Calu3 (cell line): ENCODE results near the gene SLC4A9. TPM values are rescaled to one million over a fixed set of nuclear protein-coding genes. Genes with fewer than 3 reads are reported as not detected.

Experiments
- BruUV-seq: library from RNA; stranded (reverse); fragments of 400-500 nt; replicated peaks from 2 replicates; lab custom pipeline; 2021; lab: Mats Ljungman, UMichigan
- CTCF ChIA-PET: fragments of 300-600 bp; sonication (Branson Sonifier 250); formaldehyde crosslinking; loops from one replicate; lab custom pipeline; 2022; ENCODE audit warnings: antibody characterized with exemption; lab: Charles Lee
- DNase-seq: peaks from one replicate; pipeline ENCODE4 v3.0.0; 2022
- H3K27ac Mint-ChIP-seq: one replicate; pipeline ENCODE4 v1.8.0; 2022; ENCODE audit warnings: mixed read lengths; ENCODE audit not compliant: unreplicated experiment
- H3K27me3 Mint-ChIP-seq: one replicate; pipeline ENCODE4 v1.8.0; 2022; ENCODE audit warnings: mixed read lengths; ENCODE audit not compliant: unreplicated experiment
- H3K36me3 Mint-ChIP-seq: one replicate; pipeline ENCODE4 v1.8.0; 2022; ENCODE audit warnings: mild to moderate bottlenecking, moderate library complexity, mixed read lengths; ENCODE audit not compliant: insufficient read depth, unreplicated experiment
- H3K4me1 Mint-ChIP-seq: one replicate; pipeline ENCODE4 v1.8.0; 2022; ENCODE audit warnings: mild to moderate bottlenecking, low read depth, mixed read lengths; ENCODE audit not compliant: unreplicated experiment
- H3K4me3 Mint-ChIP-seq: one replicate; pipeline ENCODE4 v1.8.0; 2022; ENCODE audit warnings: mild to moderate bottlenecking, low read depth, moderate library complexity, mixed read lengths; ENCODE audit not compliant: unreplicated experiment
- H3K9me3 Mint-ChIP-seq: one replicate; pipeline ENCODE4 v1.8.0; 2022; ENCODE audit warnings: low read depth, mixed read lengths; ENCODE audit not compliant: unreplicated experiment
- intact Hi-C: fragments of 100-400 bp; cut with micrococcal nuclease; formaldehyde crosslinking; loops from one replicate; pipeline ENCODE4 v1.10.0; 2022; ENCODE audit not compliant: unreplicated experiment
- total RNA-seq: library from RNA; stranded (reverse); gene quantifications from 2 replicates; pipeline ENCODE4 v1.2.3, GENCODE V29; 2022
- TF ChIP-seq, protein P1 (sequence below): fragments of 200-600 bp; IDR thresholded peaks from one replicate; pipeline ENCODE4 v1.8.0; 2022; ENCODE audit warnings: antibody characterized with exemption; ENCODE audit not compliant: unreplicated experiment

SLC4A9 gene
- total RNA-seq, 1 experiment from 2014 or later = not detected

DNA sequence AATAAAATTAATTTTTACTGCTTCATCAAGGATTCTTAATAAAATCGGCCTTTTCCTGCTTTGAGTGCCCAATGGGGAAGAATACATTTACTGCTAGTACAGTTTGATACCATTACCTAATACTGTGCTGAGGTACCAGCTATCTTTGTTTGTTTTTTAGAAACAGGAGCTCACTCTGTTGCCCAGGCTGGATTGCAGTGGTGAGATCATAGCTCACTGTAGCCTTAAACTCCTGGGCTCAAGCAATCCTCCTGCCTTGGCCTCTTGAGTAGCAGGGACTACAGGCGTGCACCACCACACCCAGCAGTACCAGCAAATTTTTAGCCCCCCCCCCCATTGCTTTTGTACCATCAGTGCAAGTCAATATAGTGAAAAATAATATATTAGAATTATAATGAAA lies 28.1 kb downstream of the SLC4A9 start:
- no peaks in the 10 kb centered on the region for H3K27me3 Mint-ChIP-seq
- no TSS peak for BruUV-seq
- TF ChIP-seq, protein P1, sequence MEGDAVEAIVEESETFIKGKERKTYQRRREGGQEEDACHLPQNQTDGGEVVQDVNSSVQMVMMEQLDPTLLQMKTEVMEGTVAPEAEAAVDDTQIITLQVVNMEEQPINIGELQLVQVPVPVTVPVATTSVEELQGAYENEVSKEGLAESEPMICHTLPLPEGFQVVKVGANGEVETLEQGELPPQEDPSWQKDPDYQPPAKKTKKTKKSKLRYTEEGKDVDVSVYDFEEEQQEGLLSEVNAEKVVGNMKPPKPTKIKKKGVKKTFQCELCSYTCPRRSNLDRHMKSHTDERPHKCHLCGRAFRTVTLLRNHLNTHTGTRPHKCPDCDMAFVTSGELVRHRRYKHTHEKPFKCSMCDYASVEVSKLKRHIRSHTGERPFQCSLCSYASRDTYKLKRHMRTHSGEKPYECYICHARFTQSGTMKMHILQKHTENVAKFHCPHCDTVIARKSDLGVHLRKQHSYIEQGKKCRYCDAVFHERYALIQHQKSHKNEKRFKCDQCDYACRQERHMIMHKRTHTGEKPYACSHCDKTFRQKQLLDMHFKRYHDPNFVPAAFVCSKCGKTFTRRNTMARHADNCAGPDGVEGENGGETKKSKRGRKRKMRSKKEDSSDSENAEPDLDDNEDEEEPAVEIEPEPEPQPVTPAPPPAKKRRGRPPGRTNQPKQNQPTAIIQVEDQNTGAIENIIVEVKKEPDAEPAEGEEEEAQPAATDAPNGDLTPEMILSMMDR = no peak

DNA sequence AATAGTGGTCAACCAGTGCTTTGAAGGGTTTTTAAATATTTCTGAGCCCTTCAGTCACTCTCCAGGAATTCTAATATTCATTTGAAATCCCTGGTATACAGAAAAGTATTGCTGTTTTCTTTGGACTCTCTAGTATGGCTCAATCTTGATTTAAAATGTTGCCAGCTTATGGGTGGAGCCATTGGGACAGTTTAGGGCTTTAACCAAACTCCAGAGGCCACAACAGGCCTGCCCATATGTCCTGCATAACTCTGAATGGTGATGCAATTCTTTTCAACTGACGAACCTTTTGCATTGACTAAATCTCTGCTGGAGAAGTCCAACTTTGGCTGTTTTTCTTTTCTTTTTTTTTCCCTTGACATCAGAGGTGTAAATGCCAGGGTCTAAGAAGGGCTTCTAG lies 31.3 kb downstream of the SLC4A9 start:
- Mint-ChIP-seq H3K36me3 (no peaks in the 10 kb centered on the region), H3K27me3 (no peaks in the 10 kb centered on the region), H3K4me1 (no peaks in the 10 kb centered on the region), H3K27ac (no peak overlapping the region), H3K4me3 (no peak overlapping the region), H3K9me3 (no peaks in the 10 kb centered on the region)
- CTCF ChIA-PET = interaction anchor here (0.8 kb wide), 1 partner anchor 10 kb away, joined by 3 read pairs; the partner anchor contains the start of gene ANKHD1
- no peak for DNase-seq
- TF ChIP-seq, protein P1 = no peak
- intact Hi-C loops = no loop called here
- BruUV-seq = no TSS peak

More for the DNA sequence above, 28.1 kb downstream of the SLC4A9 start:
- CTCF ChIA-PET = interaction anchor here (0.6 to 0.8 kb wide), 3 partner anchors 25 to 1815 kb away, joined by 3 to 4 read pairs (median 3); no protein-coding TSS in a partner anchor
- Mint-ChIP-seq H3K4me3 (no peak overlapping the region), H3K27ac (no peak overlapping the region), H3K36me3 (no peaks in the 10 kb centered on the region), H3K4me1 (peaks cover 8% of the 10 kb centered on the region), H3K9me3 (no peaks in the 10 kb centered on the region)
- DNase-seq = no peak
- intact Hi-C loops = no loop called here

DNA sequence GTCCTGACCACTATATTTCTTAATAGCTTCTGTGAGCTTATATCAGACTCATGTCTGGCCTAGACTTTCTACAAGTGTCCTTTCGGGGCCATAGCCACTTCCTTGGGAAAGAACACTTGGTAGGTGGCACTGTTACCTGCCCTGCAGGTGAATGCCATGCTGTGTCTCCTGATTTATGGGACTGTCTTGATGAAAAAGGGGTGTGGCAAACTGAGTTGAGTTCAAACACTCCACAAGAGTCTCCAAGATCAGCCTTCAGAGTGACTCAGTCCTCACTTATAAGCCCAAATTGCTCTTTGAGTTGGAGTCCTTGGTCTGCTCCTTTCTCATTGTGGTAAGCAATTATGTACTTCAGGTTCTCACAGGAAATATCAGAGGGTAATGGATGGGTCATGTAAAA lies 31.7 kb downstream of the SLC4A9 start:
- no peaks in the 10 kb centered on the region for H3K27me3 Mint-ChIP-seq
- CTCF ChIA-PET = interaction anchor here (0.8 kb wide), 1 partner anchor 10 kb away, joined by 3 read pairs; the partner anchor contains the start of gene ANKHD1
- DNase-seq = no peak
- intact Hi-C loops = no loop called here
- no peak overlapping the region for H3K4me3 Mint-ChIP-seq
- H3K27ac Mint-ChIP-seq = no peak overlapping the region
- TF ChIP-seq, protein P1 = no peak
- no peaks in the 10 kb centered on the region for H3K9me3 Mint-ChIP-seq
- H3K36me3 Mint-ChIP-seq = no peaks in the 10 kb centered on the region
- H3K4me1 Mint-ChIP-seq = no peaks in the 10 kb centered on the region
- no TSS peak for BruUV-seq

DNA sequence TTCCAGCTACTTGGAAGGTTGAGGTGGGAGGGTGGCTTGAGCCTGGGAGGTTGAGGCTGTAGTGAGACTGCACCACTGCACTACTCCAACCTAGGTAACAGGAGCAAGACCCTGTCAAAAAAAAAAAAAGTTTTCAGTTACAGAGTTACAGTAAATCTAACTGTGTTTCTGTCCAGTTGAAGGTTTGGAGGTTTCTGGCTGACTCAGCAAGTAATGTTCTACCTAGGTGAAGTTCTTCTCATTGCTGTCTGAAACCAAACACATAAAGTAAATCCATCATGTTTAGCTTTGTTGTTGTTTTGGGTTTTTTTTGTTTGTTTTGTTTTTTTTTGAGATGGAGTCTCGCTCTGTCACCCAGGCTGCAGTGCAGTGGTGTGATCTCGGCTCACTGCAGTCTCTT lies 33.7 kb downstream of the SLC4A9 start:
- DNase-seq = no peak
- Mint-ChIP-seq H3K4me3 (no peak overlapping the region), H3K9me3 (no peaks in the 10 kb centered on the region), H3K27me3 (no peaks in the 10 kb centered on the region), H3K27ac (no peak overlapping the region), H3K4me1 (no peaks in the 10 kb centered on the region), H3K36me3 (no peaks in the 10 kb centered on the region)
- BruUV-seq = no TSS peak
- intact Hi-C loops = no loop called here
- TF ChIP-seq, protein P1 = no peak
- CTCF ChIA-PET = interaction anchor here (0.6 to 1.3 kb wide), 3 partner anchors 15 to 30 kb away, joined by 3 read pairs; no protein-coding TSS in a partner anchor
